ENCODE results near the gene CAMK1G. TPM values are rescaled to one million over a fixed set of nuclear protein-coding genes. Genes with fewer than 3 reads are reported as not detected.

CAMK1G gene
- total and polyA plus RNA-seq, 9 of the 15 experiments (the other 6 are each of a cell fraction or from before 2014, with no cell fraction given) = not detected

DNA sequence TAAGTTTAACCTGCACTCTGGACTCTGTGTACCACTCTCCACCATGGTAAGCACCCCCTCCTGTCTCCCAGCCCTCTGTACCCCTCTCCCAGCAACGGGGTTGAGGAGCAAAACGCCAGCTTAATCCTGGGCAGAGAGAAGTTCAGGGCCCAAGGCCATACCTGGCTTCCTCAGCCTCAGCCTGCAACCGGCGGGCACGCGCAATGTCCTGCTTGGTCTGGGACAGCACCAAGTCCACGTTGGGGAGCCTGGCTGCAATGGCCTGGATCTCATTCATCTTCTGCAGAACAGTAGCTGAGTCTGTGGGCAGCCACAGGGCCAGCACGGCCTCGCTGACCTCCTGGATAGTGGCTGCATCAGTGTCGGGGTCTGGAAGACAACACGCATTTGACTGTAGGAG lies 34.8 kb downstream of the CAMK1G start:
- no peaks in the 10 kb centered on the region for H3K9me1 ChIP-seq (ENCODE audit: control insufficient read depth, insufficient read depth, low read length)
- FAIRE-seq (no peak), DNase-seq (ENCODE audit: extremely low read depth in 1 of 4, low spot score in 3 of 4) (no peak), ATAC-seq (no peak)
- no peak overlapping the region for H3K4me2 ChIP-seq (ENCODE audit: insufficient read depth, low read length)
- peaks cover 6% of the 10 kb centered on the region; the same call in 1 of the 2 replicates for H4K20me1 ChIP-seq (replicated peaks; ENCODE audit: control insufficient read depth, insufficient read depth, low read length)
- WGBS (ENCODE audit: insufficient coverage, low coverage, missing lambda C conversion rate) = 17% methylated on average over 11 of the region's 11 CpGs
- peaks cover 40 to 88% of the 10 kb centered on the region in 2 experiments for H3K27me3 ChIP-seq (ENCODE audit: control insufficient read depth in 2 of 2, insufficient read depth in 2 of 2, low read length in 2 of 2)
- no peak overlapping the region for H3K4me3 ChIP-seq
- H3K36me3 ChIP-seq (ENCODE audit: control insufficient read depth, insufficient read depth, low read length) = no peaks in the 10 kb centered on the region
- no peaks in the 10 kb centered on the region for H3K9me3 ChIP-seq (replicated peaks; ENCODE audit: control insufficient read depth, insufficient read depth, low read depth, low read length)
- POLR2A ChIA-PET = interaction anchor here (0.9 to 1.0 kb wide), 2 partner anchors 11 to 29 kb away, joined by 3 read pairs; no protein-coding TSS in a partner anchor
- BruUV-seq (replicated peaks) = no TSS peak
- in situ Hi-C loops (cut with MboI) (no loop called here), intact Hi-C loops (cut with micrococcal nuclease) (no loop called here)
- H3K27ac ChIP-seq (ENCODE audit: extremely low read depth, low read depth, low read length) = no peak overlapping the region
- H3K79me2 ChIP-seq (ENCODE audit: control insufficient read depth, insufficient read depth, low read length) = no peaks in the 10 kb centered on the region
- H3K9ac ChIP-seq (ENCODE audit: insufficient read depth in 1 of 2, low read depth in 2 of 2, low read length in 2 of 2) = no peak overlapping the region
- CTCF ChIA-PET (ENCODE audit: low intra/inter-chr PET ratio) = interaction anchor here (1.1 kb wide), 1 partner anchor 16 kb away, joined by 4 read pairs; no protein-coding TSS in a partner anchor
- H3K4me1 ChIP-seq (replicated peaks in 1 of 2; ENCODE audit: control insufficient read depth in 2 of 2, insufficient read depth in 2 of 2, low read length in 2 of 2) = peaks cover 0 to under 1% of the 10 kb centered on the region in 2 experiments; a peak in 1 of 5 replicates
- H2AFZ ChIP-seq (ENCODE audit: low read depth, low read length) = no peak overlapping the region
- TF ChIP-seq ZNF395 (CRISPR knock-in tag; IDR thresholded peaks at IDR 0.05) (no peak), CHD1 (IDR thresholded peaks at IDR 0.05; ENCODE audit: low read length) (no peak), GABPB2 (CRISPR knock-in tag; conservative IDR thresholded peaks at IDR 0.05) (no peak), CTCF (IDR thresholded peaks at IDR 0.05 in 2 of 3, conservative IDR thresholded peaks at IDR 0.05 in 1 of 3; ENCODE audit: insufficient read depth in 2 of 3, low read depth in 1 of 3, low read length in 3 of 3) (no peak), SETDB1 (IDR thresholded peaks at IDR 0.05; ENCODE audit: low read length) (no peak), KLF6 (CRISPR knock-in tag; IDR thresholded peaks at IDR 0.05; ENCODE audit: borderline replicate concordance) (no peak), PTTG1 (tag; IDR thresholded peaks at IDR 0.05; ENCODE audit: low read depth) (no peak), CC2D1A (IDR thresholded peaks at IDR 0.05) (no peak), ZNF133 (CRISPR knock-in tag; IDR thresholded peaks at IDR 0.05) (no peak), HMG20B (CRISPR knock-in tag; IDR thresholded peaks at IDR 0.05) (no peak), HNRNPK (IDR thresholded peaks at IDR 0.05; ENCODE audit: low read depth, low read length, poor library complexity, severe bottlenecking) (no peak), ZNF354B (CRISPR knock-in tag; IDR thresholded peaks at IDR 0.05) (no peak), HMG20A (CRISPR knock-in tag; conservative IDR thresholded peaks at IDR 0.05) (no peak), MTA1 (IDR thresholded peaks at IDR 0.05; ENCODE audit: borderline replicate concordance) (no peak), USF1 (CRISPR knock-in tag; IDR thresholded peaks at IDR 0.05) (no peak), E4F1 (CRISPR knock-in tag; IDR thresholded peaks at IDR 0.05; ENCODE audit: borderline replicate concordance) (no peak), ETV1 (tag; conservative IDR thresholded peaks at IDR 0.05; ENCODE audit: low read depth) (no peak)
